ENCODE measurements around the gene SMCHD1.
"Not testable (repeated sequence)": the region's sequence is repeated elsewhere in the genome, so short reads cannot be mapped to it uniquely, and the experiment has no call there.

Gene SMCHD1

GRCh38 chr18:2823966-2824365, 168.4 kb downstream of the SMCHD1 start:
- DNase-seq, result no peak

- DNase-seq, result no peak
Observed at GRCh38 chr18:2824865-2825264, 169.3 kb downstream of the SMCHD1 start.

- no peak for DNase-seq
Observed at GRCh38 chr18:2825613-2826175, 170.2 kb downstream of the SMCHD1 start.

- DNase-seq, result no peak
Observed at GRCh38 chr18:2826581-2826980, 171.1 kb downstream of the SMCHD1 start.

GRCh38 chr18:2827061-2827460, 171.5 kb downstream of the SMCHD1 start:
- no peak for DNase-seq

GRCh38 chr18:2836118-2836517, 180.6 kb downstream of the SMCHD1 start:
- DNase-seq, result not testable (repeated sequence)

GRCh38 chr18:2837290-2837689, 181.8 kb downstream of the SMCHD1 start:
- DNase-seq, result not testable (repeated sequence)

- no peak for DNase-seq
Observed at GRCh38 chr18:2839202-2839601, 183.7 kb downstream of the SMCHD1 start.

GRCh38 chr18:2840521-2840920, 185.0 kb downstream of the SMCHD1 start:
- no peak for DNase-seq

- DNase-seq, result no peak
Observed at GRCh38 chr18:2843146-2843545, 187.6 kb downstream of the SMCHD1 start.

- no peak for DNase-seq
Observed at GRCh38 chr18:2845172-2845571, 189.6 kb downstream of the SMCHD1 start.

- DNase-seq, result no peak
Observed at GRCh38 chr18:2846636-2847316, 191.2 kb downstream of the SMCHD1 start, which contains the start of gene EMILIN2. Gene EMILIN2 (plus strand): TSS chr18:2847006. CDS start chr18:2847189, 183 bp downstream.

- no peak for DNase-seq
Observed at GRCh38 chr18:2847317-2848246, 192.1 kb downstream of the SMCHD1 start.

- no peak for DNase-seq
Observed at GRCh38 chr18:2848247-2849246, 193.0 kb downstream of the SMCHD1 start.

- DNase-seq, result no peak
Observed at GRCh38 chr18:2850816-2851215, 195.3 kb downstream of the SMCHD1 start.

GRCh38 chr18:2851771-2852170, 196.2 kb downstream of the SMCHD1 start:
- DNase-seq, result no peak

- not testable (repeated sequence) for DNase-seq
Observed at GRCh38 chr18:2852460-2852859, 196.9 kb downstream of the SMCHD1 start.

- no peak for DNase-seq
Observed at GRCh38 chr18:2853173-2853925, 197.8 kb downstream of the SMCHD1 start.

GRCh38 chr18:2853926-2854664, 198.6 kb downstream of the SMCHD1 start:
- no peak for DNase-seq
